Epithelial cell of proximal tubule (primary cell): Measurements from ENCODE around the gene SPAG16. TPM values are rescaled to one million over a fixed set of nuclear protein-coding genes. Genes with fewer than 3 reads are reported as not detected.

Experiments
- DNase-seq: peaks from one replicate; pipeline ENCODE4 v3.0.0-alpha.2; 2011; ENCODE audit warnings: low read depth
- H3K4me3 ChIP-seq: 2 replicates; pipeline ENCODE4 v1.5.1; 2011; ENCODE audit warnings: low read depth, mild to moderate bottlenecking, low read length
- CTCF ChIP-seq: conservative IDR thresholded peaks from 2 replicates; pipeline ENCODE4 v1.5.1; 2012; ENCODE audit warnings: low read depth, mild to moderate bottlenecking, low read length
- total RNA-seq: library from RNA; depleted of rRNA; stranded (reverse); fragments of >200 nt; gene quantifications from 2 replicates; pipeline ENCODE4 v1.2.3, GENCODE V29; 2015

Gene SPAG16
- total RNA-seq, 1 donor from 2014 or later, result 25.5 TPM

- no peak for DNase-seq
- no peak for TF ChIP-seq CTCF
- H3K4me3 ChIP-seq, result no peak overlapping the region
Measured at GRCh38 chr2:214361116-214361515, 1076.9 kb downstream of the SPAG16 start.

GRCh38 chr2:214365549-214365948 is 1081.3 kb downstream of the SPAG16 start:
- TF ChIP-seq CTCF, result no peak
- no peak for DNase-seq
- no peak overlapping the region for H3K4me3 ChIP-seq

GRCh38 chr2:214367171-214367570 is 1082.9 kb downstream of the SPAG16 start:
- DNase-seq, result no peak
- H3K4me3 ChIP-seq, result no peak overlapping the region
- TF ChIP-seq CTCF, result no peak

GRCh38 chr2:214376618-214377285 is 1092.5 kb downstream of the SPAG16 start:
- H3K4me3 ChIP-seq, result no peak overlapping the region
- no peak for TF ChIP-seq CTCF
- DNase-seq, result no peak

- H3K4me3 ChIP-seq, result no peak overlapping the region
- no peak for DNase-seq
- TF ChIP-seq CTCF, result no peak
Measured at GRCh38 chr2:214377286-214377624, 1093.0 kb downstream of the SPAG16 start.

- peak; percentile 28 for TF ChIP-seq CTCF
- no peak for DNase-seq
- no peak overlapping the region for H3K4me3 ChIP-seq
Measured at GRCh38 chr2:214378455-214379103, 1094.3 kb downstream of the SPAG16 start.

GRCh38 chr2:214379227-214379626 is 1095.0 kb downstream of the SPAG16 start:
- DNase-seq, result no peak
- no peak for TF ChIP-seq CTCF
- no peak overlapping the region for H3K4me3 ChIP-seq
